HG03045 (cell line): ENCODE data around the gene MZT2B.
"Not testable (repeated sequence)": the region's sequence is repeated elsewhere in the genome, so short reads cannot be mapped to it uniquely, and the experiment has no call there.

ENCODE experiments used
- ATAC-seq: cut with Tn5 transposase; IDR thresholded peaks from one replicate; pipeline ENCODE4 v1.9.1; 2021; ENCODE audit warnings: mild to moderate bottlenecking, moderate library complexity; ENCODE audit not compliant: unreplicated experiment

Gene MZT2B

GRCh38 chr2:130202518-130202917, 20.5 kb downstream of the MZT2B start:
- ATAC-seq = not testable (repeated sequence)

GRCh38 chr2:130203150-130203549, 21.1 kb downstream of the MZT2B start:
- ATAC-seq = not testable (repeated sequence)

- not testable (repeated sequence) for ATAC-seq
Measured at GRCh38 chr2:130207051-130207450, 25.0 kb downstream of the MZT2B start.

GRCh38 chr2:130219147-130219546, 37.1 kb downstream of the MZT2B start:
- not testable (repeated sequence) for ATAC-seq

- ATAC-seq = not testable (repeated sequence)
Measured at GRCh38 chr2:130220505-130220904, 38.4 kb downstream of the MZT2B start.

- ATAC-seq = peak; percentile 91
Measured at GRCh38 chr2:130222523-130222922, 40.5 kb downstream of the MZT2B start.

GRCh38 chr2:130228005-130228404, 45.9 kb downstream of the MZT2B start:
- not testable (repeated sequence) for ATAC-seq

GRCh38 chr2:130228467-130229160, 46.6 kb downstream of the MZT2B start:
- not testable (repeated sequence) for ATAC-seq

GRCh38 chr2:130229161-130229510, 47.1 kb downstream of the MZT2B start:
- ATAC-seq = not testable (repeated sequence)

GRCh38 chr2:130230376-130230775, 48.3 kb downstream of the MZT2B start:
- ATAC-seq = not testable (repeated sequence)

GRCh38 chr2:130230907-130231306, 48.8 kb downstream of the MZT2B start:
- ATAC-seq = not testable (repeated sequence)

GRCh38 chr2:130231656-130232055, 49.6 kb downstream of the MZT2B start:
- ATAC-seq = no peak

GRCh38 chr2:130233066-130233465, 51.0 kb downstream of the MZT2B start:
- not testable (repeated sequence) for ATAC-seq

- ATAC-seq = not testable (repeated sequence)
Measured at GRCh38 chr2:130239581-130239980, 57.5 kb downstream of the MZT2B start.
